ENCODE results near the gene N4BP2. TPM values are rescaled to one million over a fixed set of nuclear protein-coding genes. Genes with fewer than 3 reads are reported as not detected.

Gene N4BP2
- total RNA-seq, 1 donor from 2014 or later = 5.0 TPM

DNA sequence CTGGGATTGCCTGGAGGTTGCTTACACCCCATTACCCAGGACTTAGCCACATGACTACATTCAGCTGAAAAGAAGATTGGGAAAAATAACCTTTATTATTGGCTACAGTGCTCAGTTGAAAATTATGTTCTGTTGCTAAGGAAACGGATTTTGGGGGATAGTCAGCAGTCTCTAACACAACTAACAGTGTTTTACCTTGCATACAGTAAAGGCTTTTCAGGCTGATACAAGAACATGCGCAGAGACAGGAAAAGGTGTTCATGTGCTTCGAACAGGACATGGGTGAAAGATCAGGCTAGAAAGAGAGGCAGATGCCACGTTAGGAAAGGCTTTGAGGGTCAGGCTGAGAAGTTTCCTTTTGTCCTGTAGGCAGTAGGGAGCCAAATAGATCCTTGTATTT, 125.4 kb downstream of the N4BP2 start:
- H3K27ac ChIP-seq (replicated peaks) = no peak overlapping the region
- TF ChIP-seq, protein P1, sequence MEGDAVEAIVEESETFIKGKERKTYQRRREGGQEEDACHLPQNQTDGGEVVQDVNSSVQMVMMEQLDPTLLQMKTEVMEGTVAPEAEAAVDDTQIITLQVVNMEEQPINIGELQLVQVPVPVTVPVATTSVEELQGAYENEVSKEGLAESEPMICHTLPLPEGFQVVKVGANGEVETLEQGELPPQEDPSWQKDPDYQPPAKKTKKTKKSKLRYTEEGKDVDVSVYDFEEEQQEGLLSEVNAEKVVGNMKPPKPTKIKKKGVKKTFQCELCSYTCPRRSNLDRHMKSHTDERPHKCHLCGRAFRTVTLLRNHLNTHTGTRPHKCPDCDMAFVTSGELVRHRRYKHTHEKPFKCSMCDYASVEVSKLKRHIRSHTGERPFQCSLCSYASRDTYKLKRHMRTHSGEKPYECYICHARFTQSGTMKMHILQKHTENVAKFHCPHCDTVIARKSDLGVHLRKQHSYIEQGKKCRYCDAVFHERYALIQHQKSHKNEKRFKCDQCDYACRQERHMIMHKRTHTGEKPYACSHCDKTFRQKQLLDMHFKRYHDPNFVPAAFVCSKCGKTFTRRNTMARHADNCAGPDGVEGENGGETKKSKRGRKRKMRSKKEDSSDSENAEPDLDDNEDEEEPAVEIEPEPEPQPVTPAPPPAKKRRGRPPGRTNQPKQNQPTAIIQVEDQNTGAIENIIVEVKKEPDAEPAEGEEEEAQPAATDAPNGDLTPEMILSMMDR (IDR thresholded peaks at IDR 0.05; ENCODE audit: borderline replicate concordance) = no peak
- peaks cover 26% of the 10 kb centered on the region for H3K27me3 ChIP-seq (ENCODE audit: low read depth)
- DNase-seq = no peak
- H3K4me3 ChIP-seq = no peak overlapping the region
- intact Hi-C loops (cut with micrococcal nuclease) = no loop called here
- no peaks in the 10 kb centered on the region for H3K36me3 ChIP-seq
- no peaks in the 10 kb centered on the region for H3K4me1 ChIP-seq
- H3K9me3 ChIP-seq (replicated peaks) = no peaks in the 10 kb centered on the region

DNA sequence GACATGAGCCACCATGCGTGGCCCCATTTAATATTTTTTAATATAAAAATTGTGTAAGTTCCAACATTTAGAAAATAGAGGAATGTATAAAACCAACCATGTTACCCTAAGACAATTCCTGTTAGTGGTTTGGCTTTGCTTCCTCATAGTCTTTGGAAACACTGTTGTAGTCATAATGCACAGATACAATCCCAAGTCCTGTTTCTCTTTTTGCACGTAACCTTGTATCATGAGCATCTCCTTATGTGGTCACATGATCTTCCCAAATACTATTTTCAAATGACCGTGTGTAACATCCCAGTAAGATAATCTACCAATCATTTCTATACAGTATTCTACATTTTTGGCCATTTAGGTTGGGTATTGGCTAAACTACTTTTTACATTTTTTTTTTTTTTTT, 126.3 kb downstream of the N4BP2 start:
- H3K27ac ChIP-seq (replicated peaks) = no peak overlapping the region
- TF ChIP-seq, protein P1 (IDR thresholded peaks at IDR 0.05; ENCODE audit: borderline replicate concordance) = no peak
- H3K4me3 ChIP-seq = no peak overlapping the region
- H3K4me1 ChIP-seq = no peaks in the 10 kb centered on the region
- no peaks in the 10 kb centered on the region for H3K36me3 ChIP-seq
- intact Hi-C loops (cut with micrococcal nuclease) = no loop called here
- H3K9me3 ChIP-seq (replicated peaks) = no peaks in the 10 kb centered on the region
- no peak for DNase-seq
- H3K27me3 ChIP-seq (ENCODE audit: low read depth) = peaks cover 17% of the 10 kb centered on the region

DNA sequence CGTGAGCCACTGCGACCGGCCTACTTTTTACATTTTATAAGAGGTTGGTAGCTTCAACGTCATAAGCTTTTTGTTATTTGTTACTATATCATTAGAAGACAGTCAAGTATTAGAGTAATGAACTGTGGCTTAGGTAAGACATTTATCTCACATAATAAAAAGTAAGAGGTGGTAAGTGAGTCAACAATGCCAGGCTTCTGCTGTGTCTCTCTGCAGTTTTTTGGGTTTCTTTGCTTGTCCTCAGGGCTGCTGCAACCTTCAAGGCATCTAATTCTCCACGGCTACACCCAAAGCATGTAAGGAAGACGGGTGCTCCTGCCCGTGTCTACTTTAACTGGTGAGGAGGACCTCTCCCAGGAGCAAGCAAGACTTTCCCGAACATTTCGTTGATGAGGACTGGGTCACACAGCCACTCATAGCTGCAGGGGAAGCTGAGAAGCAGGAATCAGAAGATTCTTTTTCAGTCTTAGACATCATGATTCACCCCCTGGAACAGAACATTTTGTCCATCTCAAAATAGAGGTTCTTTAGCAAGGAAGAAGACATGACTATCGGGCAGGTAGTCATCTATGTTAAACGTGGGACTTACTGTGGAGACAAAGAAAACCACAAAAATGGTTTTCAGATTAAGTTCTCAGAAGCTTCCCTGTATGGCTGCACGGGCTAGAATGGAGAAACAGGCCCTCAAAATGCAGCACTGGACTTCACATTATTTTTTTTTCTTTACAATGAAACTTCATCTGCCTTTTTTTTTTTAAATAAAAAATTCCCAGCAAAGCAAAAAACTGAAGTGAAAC, 127.2 kb downstream of the N4BP2 start:
- H3K36me3 ChIP-seq = no peaks in the 10 kb centered on the region
- no peak overlapping the region for H3K27ac ChIP-seq (replicated peaks)
- TF ChIP-seq, protein P1 (IDR thresholded peaks at IDR 0.05; ENCODE audit: borderline replicate concordance) = no peak

DNA sequence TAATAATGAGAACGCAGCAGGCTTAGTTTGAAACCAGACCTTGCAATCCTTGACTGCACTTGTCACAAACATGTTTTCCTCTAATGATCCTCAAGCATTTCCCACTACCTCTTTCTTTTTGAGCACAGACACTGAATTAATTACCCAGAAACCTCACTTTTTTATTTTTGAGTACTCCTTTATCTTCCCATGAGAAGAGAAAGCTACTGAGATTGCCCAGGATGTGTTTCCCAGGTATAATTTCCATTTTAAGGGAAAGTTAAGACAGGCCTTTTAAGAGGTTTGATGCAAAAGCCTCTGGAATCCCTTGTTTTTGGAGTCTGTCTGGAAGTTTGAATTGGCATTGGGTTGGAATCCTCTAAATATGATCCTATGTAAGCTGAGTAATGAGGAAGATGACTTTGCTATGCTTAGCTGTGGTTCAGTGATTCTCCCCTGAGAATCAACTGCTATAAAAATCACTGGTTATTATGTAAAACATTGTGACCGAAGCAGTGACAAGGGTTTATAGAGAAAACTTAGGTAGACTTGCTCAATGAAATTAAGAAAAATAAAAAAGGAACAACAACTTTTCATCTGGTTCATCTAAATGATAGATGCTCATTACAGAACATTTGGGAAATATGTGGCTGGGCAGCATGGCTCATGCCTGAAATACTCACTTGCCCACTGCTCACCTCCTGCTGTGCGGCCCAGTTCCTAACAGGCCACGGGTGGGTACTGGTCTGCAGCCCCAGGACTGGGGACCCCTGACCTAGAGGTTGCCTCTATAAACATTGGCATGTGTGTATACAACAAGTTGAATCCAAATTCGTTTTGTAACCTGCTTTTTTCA, 129.4 kb downstream of the N4BP2 start:
- no peak overlapping the region for H3K27ac ChIP-seq (replicated peaks)
- TF ChIP-seq, protein P1 (IDR thresholded peaks at IDR 0.05; ENCODE audit: borderline replicate concordance) = no peak
- no peaks in the 10 kb centered on the region for H3K36me3 ChIP-seq
- no peak for DNase-seq
- no peaks in the 10 kb centered on the region for H3K4me1 ChIP-seq
- no peak overlapping the region for H3K4me3 ChIP-seq
- H3K27me3 ChIP-seq (ENCODE audit: low read depth) = no peaks in the 10 kb centered on the region
- intact Hi-C loops (cut with micrococcal nuclease) = no loop called here
- no peaks in the 10 kb centered on the region for H3K9me3 ChIP-seq (replicated peaks)

More for the DNA sequence above, 127.2 kb downstream of the N4BP2 start:
- Histone ChIP-seq H3K4me1 (no peaks in the 10 kb centered on the region), H3K4me3 (no peak overlapping the region), H3K27me3 (ENCODE audit: low read depth) (peaks cover 13% of the 10 kb centered on the region), H3K9me3 (replicated peaks) (no peaks in the 10 kb centered on the region)
- intact Hi-C loops (cut with micrococcal nuclease) = no loop called here
- DNase-seq = no peak

DNA sequence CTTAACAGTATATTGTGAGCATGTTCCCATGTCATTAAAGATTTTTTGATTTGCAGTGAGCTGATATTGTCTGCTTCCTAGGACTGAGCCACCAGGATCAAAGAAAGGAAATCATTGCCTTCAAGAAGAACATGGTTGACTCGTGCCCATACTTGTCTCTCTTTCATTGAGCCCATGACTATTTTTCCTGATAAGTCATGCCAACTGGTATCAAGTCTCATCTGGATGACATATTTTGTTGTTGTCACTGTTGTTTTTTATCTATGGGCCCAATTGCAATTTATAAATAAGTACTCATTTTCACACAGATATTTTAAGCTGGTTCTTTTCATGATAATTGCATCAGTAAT, 130.0 kb downstream of the N4BP2 start:
- no peak for DNase-seq
- intact Hi-C loops (cut with micrococcal nuclease) = no loop called here
- Histone ChIP-seq H3K4me1 (no peaks in the 10 kb centered on the region), H3K27me3 (ENCODE audit: low read depth) (no peaks in the 10 kb centered on the region), H3K36me3 (no peaks in the 10 kb centered on the region), H3K4me3 (no peak overlapping the region), H3K27ac (replicated peaks) (no peak overlapping the region), H3K9me3 (replicated peaks) (no peaks in the 10 kb centered on the region)
- TF ChIP-seq, protein P1 (IDR thresholded peaks at IDR 0.05; ENCODE audit: borderline replicate concordance) = no peak

All from left ventricle myocardium inferior (tissue), 1 donor.